Peyer's patch (tissue), 4 donors: Measurements from ENCODE around the gene DGCR2.

Experiments used
- CTCF ChIP-seq, 6 experiments: fragments of 450-650 bp in 4 of 6; fragments of 200-600 bp in 2 of 6; sonication (generic) in 1 of 6; IDR thresholded peaks; one replicate each; pipeline ENCODE4 v1.5.1; 2017 to 2019; ENCODE audit warnings: antibody characterized with exemption in 6 of 6, mild to moderate bottlenecking in 3 of 6, moderate library complexity in 1 of 6
- POLR2A ChIP-seq, 2 donors: fragments of 450-650 bp; IDR thresholded peaks; one replicate each; pipeline ENCODE4 v1.5.1; 2017; ENCODE audit warnings: antibody characterized with exemption in 2 of 2, mild to moderate bottlenecking in 2 of 2, moderate library complexity in 2 of 2

GRCh38 chr22:19002684-19003038, 119.6 kb downstream of the DGCR2 start:
- no peak for TF ChIP-seq CTCF (IDR thresholded peaks at IDR 0.05)
- no peak for TF ChIP-seq POLR2A (IDR thresholded peaks at IDR 0.05)
